ENCODE data around the gene EXOSC3.
"Not testable (repeated sequence)": the region's sequence is repeated elsewhere in the genome, so short reads cannot be mapped to it uniquely, and the experiment has no call there.

DNA sequence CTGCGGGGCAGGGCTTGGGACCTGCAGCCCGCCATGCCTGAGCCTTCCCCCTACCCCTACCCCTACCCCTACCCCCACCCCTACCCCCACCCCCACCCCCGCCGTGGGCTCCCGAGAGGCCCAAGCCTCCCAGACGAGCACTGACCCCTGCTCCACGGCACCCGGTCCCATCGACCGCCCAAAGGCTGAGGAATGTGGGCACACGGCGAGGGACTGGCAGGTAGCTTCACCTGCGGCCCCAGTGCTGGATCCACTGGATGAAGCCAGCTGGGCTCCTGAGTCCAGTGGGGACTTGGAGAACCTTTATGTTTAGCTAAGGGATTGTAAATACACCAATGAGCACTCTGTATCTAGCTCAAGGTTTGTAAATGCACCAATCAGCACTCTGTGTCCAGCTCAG is 32.8 kb downstream of the EXOSC3 start:
- not testable (repeated sequence) for TF ChIP-seq SUZ12 (IDR thresholded peaks at IDR 0.05; ENCODE audit: extremely low read depth, insufficient read depth, insufficient read length); ZNF274 (IDR thresholded peaks at IDR 0.05; ENCODE audit: low read depth, low read length); YY1 (IDR thresholded peaks at IDR 0.05; ENCODE audit: insufficient read depth, insufficient read length)
